ENCODE results near the gene INSIG2. TPM values are rescaled to one million over a fixed set of nuclear protein-coding genes. Genes with fewer than 3 reads are reported as not detected.

The INSIG2 gene
- total and polyA plus RNA-seq, 9 donors = 12.9 to 24.2 (median 17.3) TPM

DNA sequence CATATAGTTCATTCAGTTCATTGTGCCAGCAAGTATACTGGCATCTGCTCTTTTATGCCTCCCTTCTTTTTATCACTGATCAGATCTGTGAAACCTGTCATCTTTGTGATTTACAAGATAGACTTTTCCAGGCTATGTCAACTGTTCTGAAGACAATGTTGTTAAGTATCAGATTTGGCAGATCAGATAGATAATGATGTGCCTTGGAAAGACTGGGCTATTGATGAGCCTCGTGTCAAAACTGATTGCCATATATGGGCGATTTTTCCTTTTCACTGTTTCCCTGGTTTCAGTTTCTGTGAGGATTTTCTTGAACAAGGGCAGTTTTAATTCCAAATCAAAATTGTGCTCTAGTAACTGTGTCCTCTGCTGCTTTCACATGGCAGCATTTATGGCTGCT lies 26.6 kb downstream of the INSIG2 start:
- DNase-seq = no peak
- 33% methylated on average over 1 of the region's 2 CpGs for WGBS (ENCODE audit: insufficient coverage)
- no peak overlapping the region for H3K27ac ChIP-seq (ENCODE audit: low read length)
- H3K9me3 ChIP-seq (replicated peaks; ENCODE audit: control insufficient read depth, low read depth, low read length) = no peaks in the 10 kb centered on the region
- no peaks in the 10 kb centered on the region for H3K4me1 ChIP-seq (ENCODE audit: control insufficient read depth, insufficient read depth, low read length)
- no peak overlapping the region for H3K4me3 ChIP-seq (ENCODE audit: low read length)
- peaks cover 2% of the 10 kb centered on the region for H3K36me3 ChIP-seq (ENCODE audit: control insufficient read depth, insufficient read depth, low read length)
- no peaks in the 10 kb centered on the region for H3K27me3 ChIP-seq (ENCODE audit: control insufficient read depth, insufficient read depth, low read length)

DNA sequence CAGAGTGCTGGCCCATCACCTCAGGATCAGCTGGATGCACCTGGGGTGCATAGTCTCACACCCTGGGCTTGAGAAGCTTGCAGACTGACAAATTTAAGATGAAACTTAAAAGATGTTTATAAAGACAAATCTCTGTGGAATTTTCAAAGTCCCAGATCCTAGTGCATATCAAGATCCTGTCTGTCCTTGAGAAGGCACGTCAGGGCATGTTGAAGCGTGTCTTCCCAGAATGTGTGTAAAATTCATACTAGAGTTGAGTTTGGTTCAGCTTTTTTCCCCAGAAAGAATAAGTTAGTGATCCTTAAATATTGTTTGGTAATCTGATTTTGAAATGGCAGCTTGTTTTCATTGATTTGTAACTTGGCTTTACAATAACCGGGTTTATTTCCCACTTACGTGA lies 27.5 kb downstream of the INSIG2 start:
- DNase-seq = no peak
- H3K27ac ChIP-seq (ENCODE audit: low read length) = no peak overlapping the region
- H3K27me3 ChIP-seq (ENCODE audit: control insufficient read depth, insufficient read depth, low read length) = no peaks in the 10 kb centered on the region
- WGBS (ENCODE audit: insufficient coverage) = 98% methylated on average over 4 of the region's 4 CpGs
- peaks cover 2% of the 10 kb centered on the region for H3K36me3 ChIP-seq (ENCODE audit: control insufficient read depth, insufficient read depth, low read length)
- H3K4me3 ChIP-seq (ENCODE audit: low read length) = no peak overlapping the region
- no peaks in the 10 kb centered on the region for H3K4me1 ChIP-seq (ENCODE audit: control insufficient read depth, insufficient read depth, low read length)
- no peaks in the 10 kb centered on the region for H3K9me3 ChIP-seq (replicated peaks; ENCODE audit: control insufficient read depth, low read depth, low read length)

DNA sequence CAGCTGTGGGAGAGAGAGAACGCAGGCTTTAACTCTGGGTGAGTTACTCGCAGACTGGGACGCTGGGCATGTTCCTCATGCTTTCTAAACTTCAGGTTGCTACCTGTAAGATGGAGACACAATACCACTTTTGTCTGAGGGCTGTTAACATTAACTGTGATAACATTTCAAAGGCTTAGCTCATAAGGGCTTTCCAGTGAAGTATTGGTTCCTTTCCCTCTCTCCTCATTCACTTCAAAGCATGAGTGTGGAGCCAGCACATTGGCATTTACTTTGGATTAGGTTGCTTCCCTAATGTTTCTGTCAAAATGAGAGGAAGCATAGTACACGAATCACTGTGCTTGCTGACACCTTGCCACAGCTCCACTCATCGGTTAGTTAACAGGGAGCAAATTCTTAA lies 30.2 kb downstream of the INSIG2 start:
- Histone ChIP-seq H3K27me3 (ENCODE audit: control insufficient read depth, insufficient read depth, low read length) (no peaks in the 10 kb centered on the region), H3K9me3 (replicated peaks; ENCODE audit: control insufficient read depth, low read depth, low read length) (no peaks in the 10 kb centered on the region)
- WGBS (ENCODE audit: insufficient coverage) = 84% methylated on average over 2 of the region's 5 CpGs

DNA sequence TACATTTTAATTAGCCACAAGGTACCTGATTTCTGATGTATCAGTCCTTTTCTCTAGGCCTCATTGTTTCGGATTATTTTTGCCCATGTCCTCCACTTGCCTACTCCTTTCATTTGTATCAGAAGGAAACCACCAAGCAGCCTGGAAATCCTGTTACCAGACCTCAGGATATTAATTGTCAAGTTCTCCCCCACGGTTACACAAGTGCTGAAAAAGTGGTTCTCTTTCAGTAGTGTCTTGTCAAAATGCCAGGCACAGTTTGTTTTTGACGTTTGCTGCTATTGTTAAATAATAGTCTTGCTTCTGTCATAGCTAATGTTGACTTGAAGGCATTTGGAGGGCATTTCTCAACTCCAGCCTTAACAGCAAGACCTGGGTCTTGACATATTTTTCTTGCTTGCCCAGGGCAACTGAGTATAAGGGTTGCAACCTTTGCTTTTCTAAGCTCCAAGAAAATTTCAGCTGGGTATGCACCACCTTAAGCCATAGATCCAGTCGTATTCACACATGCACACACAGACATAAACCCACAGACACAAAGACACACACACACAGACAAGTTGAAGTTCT lies 31.0 kb downstream of the INSIG2 start:
- no peaks in the 10 kb centered on the region for H3K36me3 ChIP-seq (ENCODE audit: control insufficient read depth, insufficient read depth, low read length)
- no peaks in the 10 kb centered on the region for H3K9me3 ChIP-seq (replicated peaks; ENCODE audit: control insufficient read depth, low read depth, low read length)
- H3K4me3 ChIP-seq (ENCODE audit: low read length) = no peak overlapping the region
- H3K4me1 ChIP-seq (ENCODE audit: control insufficient read depth, insufficient read depth, low read length) = peaks cover 10% of the 10 kb centered on the region
- DNase-seq = no peak
- 69% methylated on average over 2 of the region's 4 CpGs for WGBS (ENCODE audit: insufficient coverage)
- H3K27ac ChIP-seq (ENCODE audit: low read length) = no peak overlapping the region
- H3K27me3 ChIP-seq (ENCODE audit: control insufficient read depth, insufficient read depth, low read length) = no peaks in the 10 kb centered on the region

More for the DNA sequence above, 30.2 kb downstream of the INSIG2 start:
- no peak for DNase-seq
- H3K36me3 ChIP-seq (ENCODE audit: control insufficient read depth, insufficient read depth, low read length) = peaks cover 2% of the 10 kb centered on the region
- H3K27ac ChIP-seq (ENCODE audit: low read length) = no peak overlapping the region
- H3K4me3 ChIP-seq (ENCODE audit: low read length) = no peak overlapping the region
- peaks cover 7% of the 10 kb centered on the region for H3K4me1 ChIP-seq (ENCODE audit: control insufficient read depth, insufficient read depth, low read length)

DNA sequence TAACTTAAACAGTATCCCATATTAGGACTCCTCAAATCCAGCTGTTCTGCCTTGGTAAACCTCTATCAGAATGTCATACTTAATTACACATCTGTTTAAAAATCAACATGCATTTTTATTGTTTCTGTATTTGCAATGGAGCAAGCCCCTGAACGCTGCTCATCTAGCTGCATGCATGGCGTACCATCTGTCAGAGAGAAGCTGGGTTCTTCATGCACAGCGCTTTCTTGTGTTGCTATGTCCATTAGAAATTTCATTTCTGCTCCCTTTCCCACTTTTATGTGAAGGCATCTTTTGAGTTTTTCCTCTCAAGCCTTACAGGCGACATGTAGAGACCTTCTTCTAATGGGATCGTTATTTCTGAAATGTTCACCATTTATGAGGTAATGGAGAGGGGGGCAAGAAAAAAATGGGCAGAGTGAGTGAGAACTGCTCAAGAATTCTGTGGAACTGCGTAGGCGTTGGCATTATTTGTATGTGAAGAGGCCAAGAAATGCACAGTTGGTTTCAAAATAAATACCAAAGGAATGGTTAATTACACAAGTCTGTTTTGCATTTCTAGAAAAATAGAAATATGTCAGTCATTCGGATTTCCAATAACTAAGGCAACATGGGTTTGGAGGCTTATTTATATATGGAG lies 31.6 kb downstream of the INSIG2 start:
- no peak for DNase-seq
- Histone ChIP-seq H3K27ac (ENCODE audit: low read length) (no peak overlapping the region), H3K36me3 (ENCODE audit: control insufficient read depth, insufficient read depth, low read length) (no peaks in the 10 kb centered on the region), H3K4me1 (ENCODE audit: control insufficient read depth, insufficient read depth, low read length) (peaks cover 14% of the 10 kb centered on the region), H3K27me3 (ENCODE audit: control insufficient read depth, insufficient read depth, low read length) (no peaks in the 10 kb centered on the region), H3K4me3 (ENCODE audit: low read length) (no peak overlapping the region), H3K9me3 (replicated peaks; ENCODE audit: control insufficient read depth, low read depth, low read length) (no peaks in the 10 kb centered on the region)
- WGBS (ENCODE audit: insufficient coverage) = 79% methylated on average over 4 of the region's 8 CpGs

DNA sequence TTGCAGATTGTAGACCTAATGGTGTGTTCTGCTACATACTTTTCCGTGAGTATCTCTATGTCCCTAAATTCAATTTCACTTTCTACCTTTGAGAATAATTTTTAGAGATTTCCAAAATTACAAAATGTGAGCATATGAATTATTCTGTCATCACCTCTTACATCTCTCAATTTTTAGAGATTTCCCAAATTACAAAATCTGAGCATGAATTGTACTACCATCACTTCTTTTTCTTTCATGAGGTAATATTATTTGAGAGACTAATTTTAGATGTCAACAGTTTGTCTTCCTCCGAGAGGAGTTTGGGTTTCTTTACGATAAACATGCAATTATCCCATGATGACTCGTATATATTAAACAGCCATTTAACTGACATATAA lies 32.1 kb downstream of the INSIG2 start:
- Histone ChIP-seq H3K4me1 (ENCODE audit: control insufficient read depth, insufficient read depth, low read length) (peaks cover 14% of the 10 kb centered on the region), H3K36me3 (ENCODE audit: control insufficient read depth, insufficient read depth, low read length) (no peaks in the 10 kb centered on the region), H3K27ac (ENCODE audit: low read length) (no peak overlapping the region), H3K27me3 (ENCODE audit: control insufficient read depth, insufficient read depth, low read length) (no peaks in the 10 kb centered on the region), H3K4me3 (ENCODE audit: low read length) (no peak overlapping the region), H3K9me3 (replicated peaks; ENCODE audit: control insufficient read depth, low read depth, low read length) (no peaks in the 10 kb centered on the region)
- no CpG with 5 or more reads among the region's 4 CpGs for WGBS (ENCODE audit: insufficient coverage)
- no peak for DNase-seq

DNA sequence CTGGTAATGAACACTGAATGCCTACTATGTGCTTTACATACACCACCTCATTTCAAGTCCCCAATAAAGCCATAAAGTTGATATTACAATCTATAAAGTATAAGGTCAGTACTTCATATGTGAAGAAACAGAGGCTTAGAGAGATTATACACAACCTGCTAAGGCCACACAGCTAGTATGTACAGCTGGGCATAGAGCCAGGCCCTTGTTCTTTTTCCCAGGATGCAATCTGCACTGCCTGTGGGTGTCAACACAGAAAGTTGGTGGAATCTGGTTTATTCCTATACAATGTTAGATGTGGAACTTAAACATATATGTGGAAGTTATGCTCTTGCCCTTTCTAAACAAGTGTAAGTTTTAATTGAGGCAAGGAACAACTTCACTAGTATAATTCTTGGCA lies 32.8 kb downstream of the INSIG2 start:
- DNase-seq = no peak
- H3K36me3 ChIP-seq (ENCODE audit: control insufficient read depth, insufficient read depth, low read length) = no peaks in the 10 kb centered on the region
- H3K4me3 ChIP-seq (ENCODE audit: low read length) = no peak overlapping the region
- H3K4me1 ChIP-seq (ENCODE audit: control insufficient read depth, insufficient read depth, low read length) = peaks cover 14% of the 10 kb centered on the region
- H3K27me3 ChIP-seq (ENCODE audit: control insufficient read depth, insufficient read depth, low read length) = no peaks in the 10 kb centered on the region
- no peaks in the 10 kb centered on the region for H3K9me3 ChIP-seq (replicated peaks; ENCODE audit: control insufficient read depth, low read depth, low read length)
- H3K27ac ChIP-seq (ENCODE audit: low read length) = no peak overlapping the region

DNA sequence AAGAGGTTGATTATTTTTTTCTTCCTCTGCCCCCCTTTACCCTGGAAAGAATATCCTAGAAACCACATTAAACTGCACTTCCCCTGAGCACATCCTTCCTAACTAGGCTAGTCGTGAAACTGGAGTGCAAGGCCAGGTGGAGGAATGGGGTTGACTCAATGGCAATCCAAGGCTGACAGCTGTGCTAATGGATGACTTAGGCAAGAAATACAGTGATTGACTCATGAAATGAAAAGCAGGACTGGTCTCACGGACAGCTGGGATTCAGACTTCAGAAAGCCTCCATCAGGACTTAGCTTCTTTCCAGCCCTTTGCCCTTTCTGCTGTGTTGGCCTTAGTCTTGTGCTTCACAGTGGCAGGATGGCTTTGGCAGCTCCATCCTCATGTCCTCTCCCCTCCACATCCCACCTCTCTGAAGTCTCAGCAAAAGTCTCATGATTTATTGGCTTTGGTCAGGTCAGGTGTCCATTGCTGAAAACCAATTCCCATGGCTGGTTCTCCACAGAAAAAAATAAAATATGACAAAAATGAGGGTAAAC lies 33.8 kb downstream of the INSIG2 start:
- Histone ChIP-seq H3K9me3 (replicated peaks; ENCODE audit: control insufficient read depth, low read depth, low read length) (no peaks in the 10 kb centered on the region), H3K4me3 (ENCODE audit: low read length) (no peak overlapping the region), H3K36me3 (ENCODE audit: control insufficient read depth, insufficient read depth, low read length) (no peaks in the 10 kb centered on the region), H3K27me3 (ENCODE audit: control insufficient read depth, insufficient read depth, low read length) (no peaks in the 10 kb centered on the region), H3K27ac (ENCODE audit: low read length) (no peak overlapping the region), H3K4me1 (ENCODE audit: control insufficient read depth, insufficient read depth, low read length) (peaks cover 14% of the 10 kb centered on the region)
- DNase-seq = no peak
- 44% methylated on average over 1 of the region's 2 CpGs for WGBS (ENCODE audit: insufficient coverage)

DNA sequence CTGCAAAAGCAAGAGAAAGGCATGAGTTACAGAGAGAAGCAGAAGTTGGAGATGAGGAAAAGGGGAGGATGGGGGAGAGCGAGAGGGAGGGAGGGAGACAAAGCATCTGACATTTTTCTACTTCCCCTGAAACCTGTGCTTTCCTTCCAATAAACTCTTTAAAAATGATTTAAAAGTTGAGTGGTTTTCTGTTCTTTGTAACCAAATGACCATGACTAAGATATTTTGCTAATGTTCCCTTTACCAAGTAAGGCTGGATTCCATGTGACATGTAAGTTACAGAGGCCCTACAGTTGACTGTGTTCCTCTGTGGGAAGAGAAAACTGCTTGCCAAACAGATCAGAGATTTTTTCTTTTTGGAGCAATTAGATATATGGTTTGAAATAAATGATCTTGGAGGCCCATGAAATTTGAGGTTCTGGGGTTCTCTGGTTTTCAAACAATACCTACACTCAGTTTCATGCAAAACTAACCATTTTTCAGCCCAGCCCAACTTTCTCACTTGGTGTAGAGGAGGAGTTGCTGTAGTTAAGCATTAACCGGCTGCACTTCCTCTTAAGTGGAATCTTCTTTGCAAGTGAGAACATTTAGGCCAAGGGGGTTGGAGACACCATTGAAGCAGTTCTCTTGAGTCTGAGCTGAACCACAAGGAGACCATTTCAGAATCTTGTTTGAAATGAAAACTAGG lies 34.5 kb downstream of the INSIG2 start:
- Histone ChIP-seq H3K9me3 (replicated peaks; ENCODE audit: control insufficient read depth, low read depth, low read length) (no peaks in the 10 kb centered on the region), H3K4me1 (ENCODE audit: control insufficient read depth, insufficient read depth, low read length) (peaks cover 14% of the 10 kb centered on the region), H3K4me3 (ENCODE audit: low read length) (no peak overlapping the region), H3K27ac (ENCODE audit: low read length) (peak overlapping the region; percentile 36), H3K36me3 (ENCODE audit: control insufficient read depth, insufficient read depth, low read length) (no peaks in the 10 kb centered on the region), H3K27me3 (ENCODE audit: control insufficient read depth, insufficient read depth, low read length) (no peaks in the 10 kb centered on the region)
- no CpG with 5 or more reads among the region's 2 CpGs for WGBS (ENCODE audit: insufficient coverage)
- DNase-seq = no peak

DNA sequence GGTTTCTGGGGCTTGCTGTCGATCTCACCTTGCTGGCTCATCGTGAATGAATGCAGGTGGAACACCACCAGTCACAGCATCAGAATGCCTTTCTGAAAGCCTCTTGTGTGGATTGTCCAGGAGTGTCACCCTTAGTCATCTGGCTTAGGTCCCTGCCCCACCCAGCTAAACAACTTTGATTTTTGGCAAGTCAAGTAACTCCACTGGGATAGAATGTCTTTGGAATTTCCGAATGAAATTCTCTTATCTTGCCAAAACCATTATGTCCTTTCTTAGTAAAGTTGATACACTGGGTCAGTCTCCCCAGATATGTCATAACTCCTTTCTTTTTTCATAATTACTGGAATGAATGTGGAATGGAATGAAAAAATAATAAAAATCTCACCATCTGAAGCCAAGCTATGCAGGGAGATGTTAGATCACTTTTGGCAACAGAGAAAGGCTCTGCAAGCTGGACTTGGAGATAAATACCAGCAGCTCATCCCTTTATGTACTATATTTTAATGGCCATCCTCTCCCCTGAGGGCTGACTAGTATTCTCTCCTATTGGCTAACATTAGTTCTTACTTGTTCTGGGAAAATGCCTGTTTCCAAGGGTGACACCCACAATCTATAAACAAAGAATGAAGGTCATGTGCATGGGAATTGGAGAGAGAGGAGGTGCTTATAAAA lies 35.4 kb downstream of the INSIG2 start:
- WGBS (ENCODE audit: insufficient coverage) = 40% methylated on average over 2 of the region's 3 CpGs
- peak overlapping the region; percentile 65 for H3K27ac ChIP-seq (ENCODE audit: low read length)
- no peaks in the 10 kb centered on the region for H3K9me3 ChIP-seq (replicated peaks; ENCODE audit: control insufficient read depth, low read depth, low read length)
- DNase-seq = no peak
- H3K4me3 ChIP-seq (ENCODE audit: low read length) = no peak overlapping the region
- H3K4me1 ChIP-seq (ENCODE audit: control insufficient read depth, insufficient read depth, low read length) = peaks cover 14% of the 10 kb centered on the region
- no peaks in the 10 kb centered on the region for H3K27me3 ChIP-seq (ENCODE audit: control insufficient read depth, insufficient read depth, low read length)
- H3K36me3 ChIP-seq (ENCODE audit: control insufficient read depth, insufficient read depth, low read length) = no peaks in the 10 kb centered on the region
